Kidney (tissue), 14 donors: ENCODE measurements around the gene KRT83. TPM values are rescaled to one million over a fixed set of nuclear protein-coding genes. Genes with fewer than 3 reads are reported as not detected.
"Not testable (repeated sequence)": the region's sequence is repeated elsewhere in the genome, so short reads cannot be mapped to it uniquely, and the experiment has no call there.

Experiments used
- DNase-seq, 5 donors: peaks; one replicate each; pipeline ENCODE4 v3.0.0-alpha.2; 2013 to 2020
- FAIRE-seq: peaks from 2 replicates; lab custom pipeline; 2012; peaks lifted over from hg19 to GRCh38; lab: Jason Lieb, UNC
- H3K27ac ChIP-seq, 2 donors: one replicate each; pipeline ENCODE4 v1.7.0; 2013; ENCODE audit warnings: low read depth in 2 of 2, low read length in 2 of 2, inconsistent platforms in 1 of 2
- H3K27me3 ChIP-seq: one replicate; pipeline ENCODE4 v1.7.1; 2013; ENCODE audit warnings: low read length, inconsistent platforms; ENCODE audit not compliant: control insufficient read depth, insufficient read depth
- H3K36me3 ChIP-seq, 3 donors: one replicate each; pipeline versions ENCODE4 v1.7.0 to v1.7.1; 2013; ENCODE audit warnings: low read length in 3 of 3, control low read depth in 1 of 3, inconsistent platforms in 1 of 3; ENCODE audit not compliant: insufficient read depth in 3 of 3, control insufficient read depth in 2 of 3
- H3K4me1 ChIP-seq, 3 donors: one replicate each; pipeline versions ENCODE4 v1.7.0 to v1.7.1; 2013; ENCODE audit warnings: low read length in 3 of 3, inconsistent platforms in 1 of 3, low read depth in 1 of 3; ENCODE audit not compliant: control insufficient read depth in 2 of 3, insufficient read depth in 2 of 3
- H3K4me3 ChIP-seq, 3 donors: one replicate each; pipeline versions ENCODE4 v1.7.0 to v1.8.1; 2013; ENCODE audit warnings: low read length in 3 of 3, control low read depth in 1 of 3, inconsistent platforms in 1 of 3
- H3K9ac ChIP-seq, 3 donors: one replicate each; pipeline versions ENCODE4 v1.7.0 to v1.7.1; 2013; ENCODE audit warnings: low read length in 3 of 3, control low read depth in 1 of 3, inconsistent platforms in 1 of 3
- H3K9me3 ChIP-seq, 3 donors: one replicate each; pipeline versions ENCODE4 v1.7.0 to v1.7.1; 2013; ENCODE audit warnings: low read length in 3 of 3, control low read depth in 1 of 3, inconsistent platforms in 1 of 3; ENCODE audit not compliant: control insufficient read depth in 2 of 3, insufficient read depth in 1 of 3
- intact Hi-C: fragments of 100-400 bp; cut with DNase I; formaldehyde crosslinking; loops from one replicate; pipeline ENCODE4 v1.11.1; 2022
- polyA plus RNA-seq: library from polyadenylated mRNA; stranded (reverse); fragments of 350-450 nt; fragmentation: Illumina TruSeq; extraction: RNeasy Lipid Tissue Mini Kit (QIAGEN cat#74804); gene quantifications from one replicate; pipeline ENCODE4 v1.2.3, GENCODE V29; 2014; ENCODE audit warnings: low read depth, low replicate concordance; ENCODE audit not compliant: insufficient read depth
- total RNA-seq: library from RNA; stranded (reverse); fragmentation: NEBNext Ultra II Directional; extraction: Animal tissue kit (Norgen Biotek cat#: 25700); gene quantifications from one replicate; pipeline ENCODE4 v1.2.1, GENCODE V29; 2021
- TF ChIP-seq, protein P1 (sequence below): IDR thresholded peaks from 3 replicates; pipeline ENCODE4 v1.5.1; 2012; ENCODE audit warnings: mild to moderate bottlenecking, moderate library complexity, borderline replicate concordance; ENCODE audit not compliant: insufficient read depth; ENCODE audit errors: extremely low read depth
- donor health status: control.
- donor health status: control.
- donor health status: control.
- donor health status: control.
- donor health status: control.
- donor health status: DM: yes; HTN: yes; CAD: no.
- donor health status: Normal renal cell carcinoma (clear cell type).

Gene KRT83
- total and polyA plus RNA-seq, 2 donors from 2014 or later, result not detected

DNA sequence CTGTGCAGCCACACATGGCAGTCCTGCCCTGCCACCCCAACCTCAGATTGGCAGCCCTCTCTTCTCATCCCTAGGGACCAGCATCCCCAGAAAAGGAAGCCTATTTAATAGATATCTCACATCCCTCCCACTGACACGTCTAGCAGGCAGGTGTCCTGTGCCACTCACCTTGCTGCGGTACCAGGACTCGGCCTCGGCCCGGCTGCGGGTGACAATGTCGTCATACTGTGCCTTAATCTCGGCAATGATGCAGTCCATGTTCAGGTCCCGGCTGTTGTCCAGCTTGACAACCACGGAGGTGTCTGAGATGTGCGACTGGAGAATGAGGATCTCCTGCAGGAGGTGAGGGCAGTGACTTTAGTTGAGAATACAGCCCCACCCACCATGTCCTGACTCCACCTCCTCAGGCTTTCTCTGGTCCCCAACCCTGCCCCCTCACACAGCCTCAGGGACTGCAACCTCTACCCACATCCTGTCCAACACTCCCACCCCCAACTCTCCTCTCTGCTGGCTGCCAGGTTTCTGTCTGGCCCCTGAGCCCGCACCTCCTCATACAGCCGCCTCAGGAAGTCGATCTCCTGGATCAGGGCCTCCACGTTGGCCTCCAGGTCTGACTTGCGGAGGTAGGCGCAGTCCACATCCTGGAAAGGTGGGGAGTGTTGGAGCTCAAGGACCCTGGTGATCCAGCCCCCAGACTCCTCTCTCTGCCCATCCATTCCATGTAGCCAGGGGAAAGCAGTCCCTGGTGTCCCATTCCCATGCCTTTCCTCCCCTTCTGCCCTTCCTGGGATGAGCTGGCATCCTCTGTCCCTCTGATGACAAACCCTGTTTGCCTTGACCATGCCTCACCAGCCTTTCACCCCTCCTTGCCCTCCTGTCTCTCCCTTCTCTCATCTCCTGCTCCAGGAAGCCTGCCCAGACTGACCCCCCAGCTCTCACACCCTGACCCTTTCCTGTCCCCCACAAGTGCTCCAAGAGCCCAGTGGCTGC, 33.1 kb downstream of the KRT83 start:
- FAIRE-seq, H3K9me3 ChIP-seq, H3K27me3 ChIP-seq, intact Hi-C loops, H3K4me1 ChIP-seq, H3K9ac ChIP-seq, H3K27ac ChIP-seq, H3K36me3 ChIP-seq, DNase-seq, H3K4me3 ChIP-seq: not testable (repeated sequence)

- intact Hi-C loops, H3K4me3 ChIP-seq, H3K27ac ChIP-seq, H3K27me3 ChIP-seq, H3K36me3 ChIP-seq, FAIRE-seq, H3K4me1 ChIP-seq, H3K9ac ChIP-seq, DNase-seq, H3K9me3 ChIP-seq: not testable (repeated sequence)
Measured at GRCh38 chr12:52286857-52287785, 34.1 kb downstream of the KRT83 start.

DNA sequence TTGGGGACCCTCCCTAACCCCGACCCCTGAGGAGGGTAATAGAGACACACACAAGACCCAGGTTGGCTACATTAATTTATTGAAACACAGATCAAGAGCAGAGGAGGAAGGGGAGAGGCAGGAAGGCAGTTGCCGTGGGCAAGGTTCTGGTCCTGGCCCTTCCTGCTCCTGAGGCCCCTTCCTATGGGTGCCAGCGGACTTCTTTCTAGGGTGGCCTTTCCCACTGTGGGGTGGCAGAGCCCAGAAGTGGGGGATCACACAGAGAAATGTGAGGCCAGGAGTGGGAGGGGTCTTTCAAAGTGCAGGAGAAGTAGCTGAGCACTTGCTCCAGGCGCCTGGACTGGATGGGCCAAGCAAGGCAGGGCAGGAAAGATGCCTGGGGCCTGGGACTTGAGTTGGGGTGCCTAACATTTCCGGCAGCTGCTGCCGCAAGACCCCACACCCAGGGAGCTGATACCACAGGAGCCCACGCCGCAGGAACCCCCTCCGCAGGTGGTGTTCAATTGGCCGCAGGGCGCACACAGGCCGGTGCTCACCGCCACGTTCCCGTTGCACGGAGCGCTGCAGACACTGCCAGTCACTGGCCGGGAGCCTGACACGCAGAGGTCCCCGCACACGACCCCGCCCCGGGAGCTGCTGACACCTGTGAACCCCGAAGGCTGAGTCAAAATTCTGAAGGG, 35.2 kb downstream of the KRT83 start:
- DNase-seq, result no peak
- FAIRE-seq, result no peak
- intact Hi-C loops, result no loop called here

More for the DNA sequence above, 35.2 kb downstream of the KRT83 start:
- no peak overlapping the region for H3K4me3 ChIP-seq
- TF ChIP-seq, protein P1, sequence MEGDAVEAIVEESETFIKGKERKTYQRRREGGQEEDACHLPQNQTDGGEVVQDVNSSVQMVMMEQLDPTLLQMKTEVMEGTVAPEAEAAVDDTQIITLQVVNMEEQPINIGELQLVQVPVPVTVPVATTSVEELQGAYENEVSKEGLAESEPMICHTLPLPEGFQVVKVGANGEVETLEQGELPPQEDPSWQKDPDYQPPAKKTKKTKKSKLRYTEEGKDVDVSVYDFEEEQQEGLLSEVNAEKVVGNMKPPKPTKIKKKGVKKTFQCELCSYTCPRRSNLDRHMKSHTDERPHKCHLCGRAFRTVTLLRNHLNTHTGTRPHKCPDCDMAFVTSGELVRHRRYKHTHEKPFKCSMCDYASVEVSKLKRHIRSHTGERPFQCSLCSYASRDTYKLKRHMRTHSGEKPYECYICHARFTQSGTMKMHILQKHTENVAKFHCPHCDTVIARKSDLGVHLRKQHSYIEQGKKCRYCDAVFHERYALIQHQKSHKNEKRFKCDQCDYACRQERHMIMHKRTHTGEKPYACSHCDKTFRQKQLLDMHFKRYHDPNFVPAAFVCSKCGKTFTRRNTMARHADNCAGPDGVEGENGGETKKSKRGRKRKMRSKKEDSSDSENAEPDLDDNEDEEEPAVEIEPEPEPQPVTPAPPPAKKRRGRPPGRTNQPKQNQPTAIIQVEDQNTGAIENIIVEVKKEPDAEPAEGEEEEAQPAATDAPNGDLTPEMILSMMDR, result no peak
- H3K4me1 ChIP-seq, result peaks cover 0 to 2% (median 0%) of the 10 kb centered on the region in 3 donors
- no peaks in the 10 kb centered on the region for H3K27me3 ChIP-seq
- H3K9ac ChIP-seq, result no peak overlapping the region
- H3K9me3 ChIP-seq, result no peaks in the 10 kb centered on the region
- no peak overlapping the region for H3K27ac ChIP-seq
- no peaks in the 10 kb centered on the region for H3K36me3 ChIP-seq
